ENCODE results near the gene C3orf62.

Gene C3orf62

GRCh38 chr3:49296781-49297411, 19.9 kb upstream of the C3orf62 start:
- no peaks in the 10 kb centered on the region for H3K4me1 ChIP-seq (ENCODE audit: control insufficient read depth in 1 of 2, insufficient read depth in 1 of 2, low read depth in 1 of 2, low read length in 1 of 2)
- H3K36me3 ChIP-seq: peaks cover 100% of the 10 kb centered on the region
- H3K4me3 ChIP-seq (ENCODE audit: low read depth in 1 of 2, low read length in 1 of 2): no peak overlapping the region
- TF ChIP-seq CTCF (IDR thresholded peaks at IDR 0.05): no peak
- H3K9me3 ChIP-seq: no peaks in the 10 kb centered on the region
- peak overlapping the region; percentile 48 for H3K27ac ChIP-seq
- no peaks in the 10 kb centered on the region for H3K27me3 ChIP-seq

GRCh38 chr3:49295489-49296058, 18.5 kb upstream of the C3orf62 start:
- H3K36me3 ChIP-seq: peaks cover 100% of the 10 kb centered on the region
- no peak overlapping the region for H3K4me3 ChIP-seq (ENCODE audit: low read depth in 1 of 2, low read length in 1 of 2)
- no peaks in the 10 kb centered on the region for H3K9me3 ChIP-seq
- no peak overlapping the region for H3K27ac ChIP-seq
- no peaks in the 10 kb centered on the region for H3K27me3 ChIP-seq
- no peaks in the 10 kb centered on the region for H3K4me1 ChIP-seq (ENCODE audit: control insufficient read depth in 1 of 2, insufficient read depth in 1 of 2, low read depth in 1 of 2, low read length in 1 of 2)
- TF ChIP-seq CTCF (IDR thresholded peaks at IDR 0.05): peak; percentile 61

- TF ChIP-seq CTCF (IDR thresholded peaks at IDR 0.05): no peak
- H3K4me1 ChIP-seq (ENCODE audit: control insufficient read depth in 1 of 2, insufficient read depth in 1 of 2, low read depth in 1 of 2, low read length in 1 of 2): no peaks in the 10 kb centered on the region
- no peaks in the 10 kb centered on the region for H3K27me3 ChIP-seq
- H3K4me3 ChIP-seq (ENCODE audit: low read depth in 1 of 2, low read length in 1 of 2): no peak overlapping the region
- no peak overlapping the region for H3K27ac ChIP-seq
- H3K36me3 ChIP-seq: peaks cover 100% of the 10 kb centered on the region
- H3K9me3 ChIP-seq: no peaks in the 10 kb centered on the region
Measured at GRCh38 chr3:49294343-49294742, 17.3 kb upstream of the C3orf62 start.

- H3K27me3 ChIP-seq: no peaks in the 10 kb centered on the region
- no peak overlapping the region for H3K27ac ChIP-seq
- peaks cover 0 to 5% of the 10 kb centered on the region in 2 experiments for H3K4me1 ChIP-seq (ENCODE audit: control insufficient read depth in 1 of 2, insufficient read depth in 1 of 2, low read depth in 1 of 2, low read length in 1 of 2)
- no peak overlapping the region for H3K4me3 ChIP-seq (ENCODE audit: low read depth in 1 of 2, low read length in 1 of 2)
- TF ChIP-seq CTCF (IDR thresholded peaks at IDR 0.05): no peak
- H3K9me3 ChIP-seq: no peaks in the 10 kb centered on the region
- peaks cover 100% of the 10 kb centered on the region for H3K36me3 ChIP-seq
Measured at GRCh38 chr3:49283997-49284396, 7.0 kb upstream of the C3orf62 start.

GRCh38 chr3:49279376-49279775, 2.3 kb upstream of the C3orf62 start:
- H3K4me3 ChIP-seq (ENCODE audit: low read depth in 1 of 2, low read length in 1 of 2): no peak overlapping the region
- no peak for TF ChIP-seq CTCF (IDR thresholded peaks at IDR 0.05)
- no peaks in the 10 kb centered on the region for H3K9me3 ChIP-seq
- H3K27me3 ChIP-seq: no peaks in the 10 kb centered on the region
- H3K36me3 ChIP-seq: peaks cover 82% of the 10 kb centered on the region
- peaks cover 16 to 20% of the 10 kb centered on the region in 2 experiments for H3K4me1 ChIP-seq (ENCODE audit: control insufficient read depth in 1 of 2, insufficient read depth in 1 of 2, low read depth in 1 of 2, low read length in 1 of 2)
- H3K27ac ChIP-seq: peak overlapping the region; percentile 12

Data from neutrophil (primary cell).